SK-N-SH (cell line): Measurements from ENCODE around the gene ZMIZ2. TPM values are rescaled to one million over a fixed set of nuclear protein-coding genes. Genes with fewer than 3 reads are reported as not detected.
A peak's percentile ranks its signal among the peaks of the same experiment; 100 is the strongest.

Experiments used
- CTCF ChIA-PET: fragments of 300-600, 350-600 bp; formaldehyde crosslinking; extraction: SDS; loops from one replicate; lab custom pipeline; 2021; lab: Yijun Ruan, JAX
- POLR2A ChIA-PET: fragments of 350-600 bp; sonication (Branson Sonifier 250); formaldehyde crosslinking; extraction: SDS; loops from one replicate; lab custom pipeline; 2020; ENCODE audit warnings: antibody characterized with exemption, inconsistent platforms; lab: Yijun Ruan, JAX
- DNase-seq: peaks from one replicate; pipeline ENCODE4 v3.0.0; 2012
- H2AFZ ChIP-seq: fragments of 200-600 bp; sonication (generic); 2 replicates; pipeline ENCODE4 v1.8.1; 2016; ENCODE audit warnings: antibody characterized with exemption, mild to moderate bottlenecking, low read depth
- H3F3A ChIP-seq: fragments of 200-600 bp; sonication (generic); replicated peaks from 2 replicates; pipeline ENCODE3; 2016; ENCODE audit warnings: antibody characterized with exemption, mild to moderate bottlenecking; ENCODE audit not compliant: insufficient read depth
- H3K27ac ChIP-seq, 2 experiments: fragments of 200-500 bp in 1 of 2; fragments of 200-600 bp in 1 of 2; sonication (Bioruptor generic) in 1 of 2; sonication (generic), shearing (Covaris generic) in 1 of 2; 2 replicates each; pipeline versions ENCODE4 v1.5.1 to v1.6.1; 2014 to 2016; ENCODE audit warnings: low read depth in 2 of 2, inconsistent platforms in 1 of 2, low read length in 1 of 2, mild to moderate bottlenecking in 1 of 2, mixed read lengths in 1 of 2
- H3K27me3 ChIP-seq: fragments of 200-600 bp; sonication (generic), shearing (Covaris generic); 2 replicates; pipeline ENCODE4 v1.6.1; 2016; ENCODE audit warnings: mixed run types; ENCODE audit not compliant: insufficient read depth
- H3K36me3 ChIP-seq, 2 experiments: fragments of 200-500 bp in 1 of 2; fragments of 200-600 bp in 1 of 2; sonication (Bioruptor generic) in 1 of 2; sonication (generic) in 1 of 2; replicated peaks in 1 of 2; 2 replicates each; pipeline versions ENCODE3 to v1.5.1; 2014 to 2016; ENCODE audit warnings: low read length in 1 of 2, mild to moderate bottlenecking in 1 of 2; ENCODE audit not compliant: insufficient read depth in 2 of 2, control insufficient read depth in 1 of 2
- H3K4me1 ChIP-seq, 2 experiments: fragments of 200-500 bp in 1 of 2; fragments of 200-600 bp in 1 of 2; sonication (Bioruptor generic) in 1 of 2; sonication (generic), shearing (Covaris generic) in 1 of 2; 2 replicates each; pipeline versions ENCODE4 v1.5.1 to v1.6.1; 2014 to 2016; ENCODE audit warnings: low read depth in 1 of 2, low read length in 1 of 2, mixed run types in 1 of 2; ENCODE audit not compliant: insufficient read depth in 2 of 2, control insufficient read depth in 1 of 2
- H3K4me2 ChIP-seq: fragments of 200-600 bp; sonication (generic), shearing (Covaris generic); 2 replicates; pipeline ENCODE4 v1.6.1; 2017; ENCODE audit warnings: mixed run types
- H3K4me3 ChIP-seq, 2 experiments: fragments of 200-500 bp in 1 of 2; fragments of 200-600 bp in 1 of 2; sonication (Bioruptor generic) in 1 of 2; sonication (generic), shearing (Covaris generic) in 1 of 2; 2 replicates each; pipeline versions ENCODE4 v1.5.1 to v1.8.1; 2014 to 2016; ENCODE audit warnings: low read depth in 2 of 2, inconsistent platforms in 1 of 2, low read length in 1 of 2, mild to moderate bottlenecking in 1 of 2, mixed read lengths in 1 of 2, moderate library complexity in 1 of 2
- H3K79me2 ChIP-seq: fragments of 200-600 bp; sonication (generic); 2 replicates; pipeline ENCODE4 v1.8.1; 2017; ENCODE audit warnings: mild to moderate bottlenecking; ENCODE audit not compliant: insufficient read depth
- H3K9ac ChIP-seq: fragments of 200-600 bp; sonication (generic); 2 replicates; pipeline ENCODE4 v1.6.1; 2017; ENCODE audit warnings: mixed run types
- H3K9me2 ChIP-seq: fragments of 200-600 bp; sonication (generic); 2 replicates; pipeline ENCODE4 v1.6.1; 2017; ENCODE audit warnings: mixed run types
- H3K9me3 ChIP-seq: fragments of 200-600 bp; sonication (generic); 2 replicates; pipeline ENCODE4 v1.6.1; 2017; ENCODE audit warnings: mixed run types, mild to moderate bottlenecking, moderate library complexity
- H4K20me1 ChIP-seq: fragments of 200-600 bp; sonication (generic); 2 replicates; pipeline ENCODE4 v1.6.1; 2017; ENCODE audit warnings: mild to moderate bottlenecking, mixed run types; ENCODE audit not compliant: insufficient read depth
- CTCF ChIP-seq: fragments of 200-600 bp; sonication (generic); IDR thresholded peaks from 2 replicates; pipeline ENCODE4 v1.6.1; 2017; ENCODE audit warnings: antibody characterized with exemption, mild to moderate bottlenecking, moderate library complexity
- GATA2 ChIP-seq: sonication (generic); formaldehyde crosslinking; IDR thresholded peaks from 2 replicates; pipeline ENCODE4 v1.5.0; 2020; ENCODE audit warnings: mild to moderate bottlenecking, missing genetic modification reagents
- IRF3 ChIP-seq: fragments of 150-350 bp; IDR thresholded peaks from 2 replicates; pipeline ENCODE4 v1.6.1; 2016; ENCODE audit warnings: mild to moderate bottlenecking, low read depth, low read length
- PBX3 ChIP-seq: IDR thresholded peaks from 2 replicates; pipeline ENCODE4; 2012
- REST ChIP-seq: IDR thresholded peaks from 2 replicates; pipeline ENCODE4 v1.6.1; 2012; ENCODE audit warnings: mild to moderate bottlenecking, low read depth, low read length, moderate library complexity
- RFX5 ChIP-seq: IDR thresholded peaks from 2 replicates; pipeline ENCODE4 v1.6.1; 2012; ENCODE audit warnings: mild to moderate bottlenecking, improper control_type of control experiment, low read length
- RXRA ChIP-seq: IDR thresholded peaks from 2 replicates; pipeline ENCODE4 v1.4.0; 2012; ENCODE audit warnings: low read depth, mild to moderate bottlenecking, borderline replicate concordance
- SIN3A ChIP-seq: IDR thresholded peaks from 2 replicates; pipeline ENCODE4 v1.6.1; 2012; ENCODE audit warnings: low read depth, mild to moderate bottlenecking, low read length, moderate library complexity, borderline replicate concordance
- TAF1 ChIP-seq: IDR thresholded peaks from 2 replicates; pipeline ENCODE4 v1.6.1; 2012; ENCODE audit warnings: low read depth, mild to moderate bottlenecking, low read length, moderate library complexity, borderline replicate concordance
- TCF12 ChIP-seq: IDR thresholded peaks from 2 replicates; pipeline ENCODE4 v1.4.0; 2012
- YY1 ChIP-seq: IDR thresholded peaks from 2 replicates; pipeline ENCODE4 v1.4.0; 2012; ENCODE audit warnings: low read depth, mild to moderate bottlenecking
- WGBS: methylation state at CpG from one replicate; pipeline ENCODE4 v1.1.6; 2017; ENCODE audit warnings: low lambda C conversion rate; 5-methylcytosine and 5-hydroxymethylcytosine counted together
- polyA plus RNA-seq, 3 experiments: library from polyadenylated mRNA; depleted of rRNA; stranded (reverse); fragments of >200 nt; gene quantifications; 2 replicates each; pipeline ENCODE4 v1.2.3, GENCODE V29; 2012

ZMIZ2 gene
- polyA plus RNA-seq, 1 of the 3 experiments (the other 2 are of a cell fraction): 18.1 TPM

- CTCF ChIA-PET: interaction anchor here (1.0 to 1.3 kb wide), 2 partner anchors 16 to 21 kb away, joined by 3 read pairs; no protein-coding TSS in a partner anchor
- 93% methylated on average over 8 of the region's 8 CpGs for WGBS
- Histone ChIP-seq H3K36me3 (no peaks in the 10 kb centered on the region), H3K4me2 (no peak overlapping the region), H3K9me2 (no peaks in the 10 kb centered on the region), H4K20me1 (no peaks in the 10 kb centered on the region), H3K9me3 (no peaks in the 10 kb centered on the region), H2AFZ (no peak overlapping the region), H3K9ac (no peak overlapping the region), H3K4me3 (no peak overlapping the region), H3K4me1 (no peaks in the 10 kb centered on the region), H3K27me3 (no peaks in the 10 kb centered on the region), H3K27ac (no peak overlapping the region), H3K79me2 (peaks cover 18% of the 10 kb centered on the region), H3F3A (peaks cover 12% of the 10 kb centered on the region)
- no peak for DNase-seq
- peak; percentile 43 for TF ChIP-seq CTCF
- no peak; the same call in 1 of the 2 replicates for TF ChIP-seq TAF1
- TF ChIP-seq REST: peak; percentile 91
- POLR2A ChIA-PET: interaction anchor here (1.0 kb wide), 1 partner anchor 19 kb away, joined by 3 read pairs; no protein-coding TSS in a partner anchor
These were observed 42.9 kb downstream of the ZMIZ2 start for GRCh38 chr7:44791278-44792219.

- H3K9ac ChIP-seq: no peak overlapping the region
- H3K27ac ChIP-seq: no peak overlapping the region
- H3F3A ChIP-seq: peaks cover 27% of the 10 kb centered on the region
- WGBS: 87% methylated on average over 5 of the region's 5 CpGs
- H3K9me3 ChIP-seq: no peaks in the 10 kb centered on the region
- CTCF ChIA-PET: interaction anchor here (1.4 to 3.0 kb wide), 3 partner anchors 32 to 54 kb away, joined by 3 to 12 read pairs (median 4); partner anchors contain the start of gene H2AZ2
- H3K79me2 ChIP-seq: peaks cover 41% of the 10 kb centered on the region
- H3K4me2 ChIP-seq: no peak overlapping the region
- no peaks in the 10 kb centered on the region for H3K9me2 ChIP-seq
- DNase-seq: no peak
- no peaks in the 10 kb centered on the region for H3K27me3 ChIP-seq
- H3K4me3 ChIP-seq: no peak overlapping the region
- no peak overlapping the region for H2AFZ ChIP-seq
- TF ChIP-seq RXRA (no peak), TAF1 (no peak), PBX3 (no peak), TCF12 (no peak), GATA2 (CRISPR knock-in tag) (no peak), YY1 (no peak), RFX5 (no peak), IRF3 (no peak), SIN3A (no peak)
- POLR2A ChIA-PET: no interaction called here
- H3K36me3 ChIP-seq: peaks cover 8 to 13% of the 10 kb centered on the region in 2 experiments
- H4K20me1 ChIP-seq: peaks cover 16% of the 10 kb centered on the region
- H3K4me1 ChIP-seq: peaks cover 4 to 5% of the 10 kb centered on the region in 2 experiments; a peak in 3 of 4 replicates
These were observed 45.3 kb downstream of the ZMIZ2 start for GRCh38 chr7:44793919-44794318.
